CD4-positive, alpha-beta T cell (primary cell): Measurements from ENCODE around the gene ACMSD. TPM values are rescaled to one million over a fixed set of nuclear protein-coding genes. Genes with fewer than 3 reads are reported as not detected.

Experiments used
- ATAC-seq: fragments of 200-7000 bp; cut with Tn5 transposase; one replicate; pipeline ENCODE4 v1.10.0; 2022; ENCODE audit warnings: mild to moderate bottlenecking; ENCODE audit not compliant: poor library complexity
- CTCF ChIA-PET: fragments of 350-600 bp; sonication (Branson Sonifier 250); formaldehyde crosslinking; loops from one replicate; lab custom pipeline; 2021; ENCODE audit warnings: antibody characterized with exemption, inconsistent platforms; lab: Charles Lee
- POLR2A ChIA-PET: fragments of 350-600 bp; sonication (Branson Sonifier 250); formaldehyde crosslinking; loops from one replicate; lab custom pipeline; 2021; ENCODE audit warnings: antibody characterized with exemption, inconsistent platforms; lab: Charles Lee
- DNase-seq, 14 experiments: peaks; one replicate each; pipeline ENCODE4 v3.0.0-alpha.2; 2013 to 2020; ENCODE audit warnings: mixed read lengths in 2 of 14
- H3K27ac ChIP-seq, 2 donors: one replicate each; pipeline versions ENCODE4 v1.5.1 to v1.7.0; 2013; ENCODE audit warnings: low read length in 2 of 2, low read depth in 1 of 2, mild to moderate bottlenecking in 1 of 2
- H3K27me3 ChIP-seq, 2 experiments: 1 replicate in 1 of 2; 2 replicates in 1 of 2; pipeline versions ENCODE4 v1.6.1 to v1.7.0; 2013; ENCODE audit warnings: low read length in 2 of 2, control low read depth in 1 of 2, mild to moderate bottlenecking in 1 of 2, moderate library complexity in 1 of 2; ENCODE audit not compliant: insufficient read depth in 2 of 2, control insufficient read depth in 1 of 2
- H3K36me3 ChIP-seq: one replicate; pipeline ENCODE4 v1.6.1; 2013; ENCODE audit warnings: low read length, control low read depth; ENCODE audit not compliant: insufficient read depth
- H3K4me1 ChIP-seq: one replicate; pipeline ENCODE4 v1.6.1; 2013; ENCODE audit warnings: low read length, control low read depth; ENCODE audit not compliant: insufficient read depth
- H3K4me3 ChIP-seq: one replicate; pipeline ENCODE4 v1.5.1; 2013; ENCODE audit warnings: mild to moderate bottlenecking, low read length, moderate library complexity
- H3K9me3 ChIP-seq, 2 experiments: 1 replicate in 1 of 2; 2 replicates in 1 of 2; pipeline versions ENCODE4 v1.6.1 to v1.7.0; 2013; ENCODE audit warnings: low read length in 2 of 2, mild to moderate bottlenecking in 2 of 2, control low read depth in 1 of 2, moderate library complexity in 1 of 2; ENCODE audit not compliant: control insufficient read depth in 1 of 2, insufficient read depth in 1 of 2
- H3K27ac Mint-ChIP-seq: one replicate; pipeline ENCODE4 v1.8.0; 2020; ENCODE audit warnings: mixed read lengths
- H3K27me3 Mint-ChIP-seq: one replicate; pipeline ENCODE4 v1.8.0; 2021; ENCODE audit warnings: mixed read lengths
- H3K36me3 Mint-ChIP-seq: one replicate; pipeline ENCODE4 v1.8.0; 2021; ENCODE audit warnings: low read depth, mixed read lengths
- H3K4me1 Mint-ChIP-seq: one replicate; pipeline ENCODE4 v1.8.0; 2021; ENCODE audit warnings: low read depth, mixed read lengths
- H3K4me3 Mint-ChIP-seq: one replicate; pipeline ENCODE4 v1.8.0; 2020; ENCODE audit warnings: mild to moderate bottlenecking, mixed read lengths
- H3K9me3 Mint-ChIP-seq: one replicate; pipeline ENCODE4 v1.8.0; 2020; ENCODE audit warnings: mixed read lengths
- CTCF ChIP-seq: fragments of 200-600 bp; IDR thresholded peaks from one replicate; pipeline ENCODE4 v1.8.0; 2022; ENCODE audit warnings: antibody characterized with exemption, mild to moderate bottlenecking
- intact Hi-C, 2 experiments: fragments of 100-400 bp; cut with DNase I in 1 of 2; cut with micrococcal nuclease in 1 of 2; formaldehyde crosslinking; loops; one replicate each; pipeline versions ENCODE4 v1.15.1 to v1.9.0; 2023 to 2025; cut with DNase I, micrococcal nuclease
- total RNA-seq, 174 experiments: library from RNA in 2 of 174; stranded (reverse) in 2 of 174; gene quantifications; one replicate each; pipeline ENCODE4 v1.2.3 and lab custom pipeline; 2021 to 2026

The ACMSD gene
- total RNA-seq, 2 experiments from 2014 or later: not detected

DNA sequence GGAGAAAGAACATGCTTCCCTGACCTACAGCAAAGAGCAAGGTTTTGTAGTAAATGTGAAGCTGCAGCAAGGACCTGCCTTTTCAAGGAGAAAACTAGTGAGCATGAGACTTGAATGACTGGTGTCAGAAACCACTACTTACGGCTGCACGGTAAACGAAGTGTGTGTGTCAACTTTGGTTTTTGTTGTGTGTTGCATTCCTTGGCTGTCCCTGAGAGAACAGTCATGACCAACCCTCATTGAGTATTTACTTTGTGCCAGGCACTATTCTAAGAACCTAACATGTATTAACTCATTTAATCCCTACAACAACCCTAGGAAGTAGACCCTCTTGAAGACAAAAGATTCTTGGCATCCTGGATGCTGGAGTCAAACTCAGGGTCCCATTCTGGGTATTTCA is 22.8 kb downstream of the ACMSD start:
- no peak overlapping the region for H3K4me3 ChIP-seq
- H3K9me3 ChIP-seq: no peaks in the 10 kb centered on the region
- Mint-ChIP-seq H3K27me3 (no peaks in the 10 kb centered on the region), H3K27ac (no peak overlapping the region), H3K4me3 (no peak overlapping the region), H3K36me3 (no peaks in the 10 kb centered on the region), H3K9me3 (no peaks in the 10 kb centered on the region), H3K4me1 (no peaks in the 10 kb centered on the region)
- ATAC-seq (no peak), DNase-seq (no peak)
- CTCF ChIA-PET: no interaction called here
- POLR2A ChIA-PET: no interaction called here
- H3K36me3 ChIP-seq: no peaks in the 10 kb centered on the region
- intact Hi-C loops: no loop called here
- H3K4me1 ChIP-seq: no peaks in the 10 kb centered on the region
- no peak for TF ChIP-seq CTCF
- H3K27me3 ChIP-seq: no peaks in the 10 kb centered on the region
- H3K27ac ChIP-seq: no peak overlapping the region

DNA sequence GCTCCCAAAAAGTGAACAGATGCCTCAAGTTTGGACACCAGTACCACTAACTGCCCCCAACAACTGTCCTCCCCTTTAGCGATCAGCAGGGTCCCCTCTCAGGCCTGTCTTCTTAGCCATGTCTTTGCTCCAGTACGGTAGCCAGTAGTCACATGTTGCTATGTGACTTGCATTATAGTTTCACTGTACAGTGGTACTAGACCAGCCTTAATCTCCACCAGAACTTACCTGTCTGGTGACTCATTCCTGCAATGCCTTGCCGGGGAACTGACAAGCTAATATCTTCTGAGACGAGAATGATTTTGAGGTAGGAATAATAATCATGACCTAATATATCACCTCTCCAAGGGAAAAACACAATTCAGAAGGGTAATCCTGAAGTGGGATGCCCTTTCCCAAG is 23.7 kb downstream of the ACMSD start:
- no peaks in the 10 kb centered on the region for H3K4me1 Mint-ChIP-seq
- H3K36me3 Mint-ChIP-seq: no peaks in the 10 kb centered on the region
- Histone ChIP-seq H3K27me3 (no peaks in the 10 kb centered on the region), H3K4me1 (no peaks in the 10 kb centered on the region), H3K36me3 (no peaks in the 10 kb centered on the region), H3K4me3 (no peak overlapping the region), H3K27ac (no peak overlapping the region), H3K9me3 (no peaks in the 10 kb centered on the region)
- CTCF ChIA-PET: no interaction called here
- no peak for DNase-seq
- no peak overlapping the region for H3K27ac Mint-ChIP-seq
- H3K4me3 Mint-ChIP-seq: no peak overlapping the region
- intact Hi-C loops: no loop called here
- ATAC-seq: no peak
- no peak for TF ChIP-seq CTCF
- H3K9me3 Mint-ChIP-seq: no peaks in the 10 kb centered on the region
- no peaks in the 10 kb centered on the region for H3K27me3 Mint-ChIP-seq
- POLR2A ChIA-PET: no interaction called here

DNA sequence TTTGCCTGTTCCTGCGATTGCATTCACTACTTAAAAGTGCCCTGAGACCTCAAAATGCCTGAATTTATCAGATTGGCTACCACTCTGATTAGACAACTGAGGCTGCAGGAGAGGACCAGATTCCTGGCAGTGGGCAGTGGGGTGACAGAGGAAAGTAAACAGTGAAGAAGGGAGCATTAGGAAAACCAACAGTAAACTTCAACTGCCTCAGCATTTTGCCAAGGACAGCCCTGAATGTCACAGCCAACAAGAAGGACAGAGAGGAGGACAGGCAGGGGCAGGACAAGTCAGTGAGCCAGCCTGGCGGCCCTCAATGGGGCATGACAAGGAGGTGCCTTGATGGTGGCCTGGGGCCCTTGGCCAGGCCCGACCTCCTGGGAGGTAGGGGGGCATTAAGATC is 24.3 kb downstream of the ACMSD start:
- Mint-ChIP-seq H3K4me3 (no peak overlapping the region), H3K4me1 (no peaks in the 10 kb centered on the region), H3K9me3 (no peaks in the 10 kb centered on the region), H3K27me3 (no peaks in the 10 kb centered on the region), H3K27ac (no peak overlapping the region), H3K36me3 (no peaks in the 10 kb centered on the region)
- Histone ChIP-seq H3K4me1 (no peaks in the 10 kb centered on the region), H3K27me3 (no peaks in the 10 kb centered on the region), H3K4me3 (no peak overlapping the region), H3K27ac (no peak overlapping the region), H3K36me3 (no peaks in the 10 kb centered on the region), H3K9me3 (no peaks in the 10 kb centered on the region)
- DNase-seq: no peak
- no peak for ATAC-seq
- intact Hi-C loops: no loop called here
- POLR2A ChIA-PET: no interaction called here
- CTCF ChIA-PET: no interaction called here
- no peak for TF ChIP-seq CTCF
